WTC11 (cell line): ENCODE measurements around the gene SHANK1. TPM values are rescaled to one million over a fixed set of nuclear protein-coding genes. Genes with fewer than 3 reads are reported as not detected.

Source experiments
- ATAC-seq: fragments of 200-7000 bp; cut with Tn5 transposase; 2 replicates; pipeline ENCODE4 v1.10.0; 2021; ENCODE audit warnings: mild to moderate bottlenecking, moderate library complexity
- CTCF ChIA-PET: fragments of 300-600 bp; sonication (Branson Sonifier 250); formaldehyde crosslinking; loops from one replicate; lab custom pipeline; 2021; ENCODE audit warnings: antibody characterized with exemption; lab: Charles Lee
- POLR2A ChIA-PET: fragments of 350-600 bp; sonication (Branson Sonifier 250); formaldehyde crosslinking; loops from one replicate; lab custom pipeline; 2021; ENCODE audit warnings: antibody characterized with exemption; lab: Charles Lee
- DNase-seq: peaks from one replicate; pipeline ENCODE4 v3.0.0; 2021; ENCODE audit warnings: low spot score
- H3K27ac Mint-ChIP-seq: 2 replicates; pipeline ENCODE4 v1.8.0; 2021; ENCODE audit warnings: mixed read lengths
- H3K27me3 Mint-ChIP-seq: 2 replicates; pipeline ENCODE4 v1.8.0; 2021; ENCODE audit warnings: low read depth, mild to moderate bottlenecking, moderate library complexity, mixed read lengths
- H3K36me3 Mint-ChIP-seq: 2 replicates; pipeline ENCODE4 v1.8.0; 2021; ENCODE audit warnings: mixed read lengths
- H3K4me1 Mint-ChIP-seq: 2 replicates; pipeline ENCODE4 v1.8.0; 2022; ENCODE audit warnings: mixed read lengths
- H3K4me3 Mint-ChIP-seq: 2 replicates; pipeline ENCODE4 v1.8.0; 2021; ENCODE audit warnings: mild to moderate bottlenecking, moderate library complexity, mixed read lengths
- H3K9me3 Mint-ChIP-seq: 2 replicates; pipeline ENCODE4 v1.8.0; 2021; ENCODE audit warnings: mixed read lengths
- AR ChIP-seq: fragments of 250-450 bp; sonication (Bioruptor Pico); IDR thresholded peaks from 2 replicates; pipeline ENCODE4 v1.9.0; 2021; ENCODE audit warnings: mild to moderate bottlenecking
- ATF3 ChIP-seq: sonication (generic); formaldehyde crosslinking; conservative IDR thresholded peaks from 2 replicates; pipeline ENCODE4 v1.8.1; 2022; ENCODE audit warnings: mild to moderate bottlenecking, missing genetic modification reagents
- CREB1 ChIP-seq: sonication (generic); formaldehyde crosslinking; IDR thresholded peaks from 2 replicates; pipeline ENCODE4 v1.8.0; 2023; ENCODE audit warnings: mild to moderate bottlenecking, missing genetic modification reagents
- FOXP4 ChIP-seq: sonication (generic); formaldehyde crosslinking; IDR thresholded peaks from 2 replicates; pipeline ENCODE4 v1.8.0; 2022; ENCODE audit warnings: mild to moderate bottlenecking, missing genetic modification reagents
- GTF2I ChIP-seq: fragments of 250-450 bp; sonication (Bioruptor Pico); conservative IDR thresholded peaks from 2 replicates; pipeline ENCODE4 v1.4.0; 2021; ENCODE audit warnings: mild to moderate bottlenecking
- MAX ChIP-seq: sonication (generic); formaldehyde crosslinking; IDR thresholded peaks from 2 replicates; pipeline ENCODE4 v1.8.0; 2022; ENCODE audit warnings: mild to moderate bottlenecking, missing genetic modification reagents
- MXD4 ChIP-seq: fragments of 250-450 bp; sonication (Bioruptor Pico); IDR thresholded peaks from 2 replicates; pipeline ENCODE4 v1.8.0; 2021; ENCODE audit warnings: mild to moderate bottlenecking, moderate library complexity, borderline replicate concordance
- SMAD3 ChIP-seq: sonication (generic); formaldehyde crosslinking; IDR thresholded peaks from 2 replicates; pipeline ENCODE4 v1.8.0; 2022; ENCODE audit warnings: missing genetic modification reagents, mild to moderate bottlenecking, borderline replicate concordance
- TP53 ChIP-seq: sonication (generic); formaldehyde crosslinking; IDR thresholded peaks from 2 replicates; pipeline ENCODE4 v1.8.1; 2023; ENCODE audit warnings: mild to moderate bottlenecking, missing genetic modification reagents
- USF1 ChIP-seq: sonication (generic); formaldehyde crosslinking; IDR thresholded peaks from 2 replicates; pipeline ENCODE4 v1.8.0; 2022; ENCODE audit warnings: mild to moderate bottlenecking, missing genetic modification reagents
- USF2 ChIP-seq: sonication (generic); formaldehyde crosslinking; IDR thresholded peaks from 2 replicates; pipeline ENCODE4 v1.8.1; 2023; ENCODE audit warnings: mild to moderate bottlenecking, missing genetic modification reagents, moderate library complexity
- ZNF317 ChIP-seq: sonication (generic); formaldehyde crosslinking; IDR thresholded peaks from 2 replicates; pipeline ENCODE4 v1.8.1; 2023; ENCODE audit warnings: low read depth, mild to moderate bottlenecking, moderate library complexity, missing genetic modification reagents, borderline replicate concordance
- total RNA-seq: library from RNA; stranded (reverse); gene quantifications from 3 replicates; pipeline ENCODE4 v1.2.3, GENCODE V29; 2021

Gene SHANK1
- total RNA-seq, 1 experiment from 2014 or later = 8.7 TPM

GRCh38 chr19:50678323-50678722, 41.3 kb downstream of the SHANK1 start:
- H3K36me3 Mint-ChIP-seq = peaks cover 3% of the 10 kb centered on the region; the same call in 1 of the 2 replicates
- ATAC-seq (no peak), DNase-seq (no peak)
- H3K27me3 Mint-ChIP-seq = peaks cover 84% of the 10 kb centered on the region
- peaks cover 24% of the 10 kb centered on the region for H3K4me1 Mint-ChIP-seq
- no peak for TF ChIP-seq ZNF317 (CRISPR knock-in tag)
- peak; percentile 62 for TF ChIP-seq USF2 (CRISPR knock-in tag)
- ChIA-PET CTCF (interaction anchor here (1.7 kb wide), 1 partner anchor 46 kb away, joined by 7 read pairs; no protein-coding TSS in a partner anchor), POLR2A (no interaction called here)
- H3K4me3 Mint-ChIP-seq = no peak overlapping the region; the same call in 1 of the 2 replicates
- H3K9me3 Mint-ChIP-seq = 0 out of 2 replicates have a peak, but pooled peaks cover 4% of the 10 kb centered on the region
- H3K27ac Mint-ChIP-seq = no peak overlapping the region

GRCh38 chr19:50677636-50678035, 42.0 kb downstream of the SHANK1 start:
- Mint-ChIP-seq H3K9me3 (0 out of 2 replicates have a peak, but pooled peaks cover 4% of the 10 kb centered on the region), H3K27ac (no peak overlapping the region), H3K27me3 (peaks cover 84% of the 10 kb centered on the region), H3K4me1 (peaks cover 31% of the 10 kb centered on the region), H3K36me3 (peaks cover 3% of the 10 kb centered on the region; the same call in 1 of the 2 replicates), H3K4me3 (peak overlapping the region; percentile 2; the same call in 1 of the 2 replicates)
- DNase-seq (no peak), ATAC-seq (peak; percentile 13; the same call in 1 of the 2 replicates)
- POLR2A ChIA-PET = no interaction called here
- TF ChIP-seq ATF3 (CRISPR knock-in tag) = no peak
- no peak for TF ChIP-seq ZNF317 (CRISPR knock-in tag)
- no peak for TF ChIP-seq GTF2I (CRISPR knock-in tag)
- no peak for TF ChIP-seq CREB1 (CRISPR knock-in tag)
- TF ChIP-seq USF2 (CRISPR knock-in tag) = no peak
- TF ChIP-seq FOXP4 = no peak
- TF ChIP-seq TP53 (CRISPR knock-in tag) = no peak
- peak; percentile 48; the same call in 1 of the 2 replicates for TF ChIP-seq MAX
- CTCF ChIA-PET = interaction anchor here (1.7 kb wide), 1 partner anchor 47 kb away, joined by 7 read pairs; no protein-coding TSS in a partner anchor

GRCh38 chr19:50676625-50677197, 42.9 kb downstream of the SHANK1 start:
- Mint-ChIP-seq H3K27ac (no peak overlapping the region), H3K36me3 (peaks cover 3% of the 10 kb centered on the region; the same call in 1 of the 2 replicates), H3K4me1 (peaks cover 31% of the 10 kb centered on the region)
- no peak for DNase-seq
- TF ChIP-seq GTF2I (CRISPR knock-in tag) (peak; percentile 91), USF2 (CRISPR knock-in tag) (peak; percentile 76), USF1 (CRISPR knock-in tag) (0 out of 2 replicates have a peak, but pooled peaks have one; percentile 58), MXD4 (no peak), AR (no peak), SMAD3 (CRISPR knock-in tag) (no peak)
- TF ChIP-seq, all 79 proteins: peak for 3
- ATAC-seq = no peak
- POLR2A ChIA-PET = interaction anchor here (0.8 kb wide), 1 partner anchor 16 kb away, joined by 3 read pairs; no protein-coding TSS in a partner anchor
- CTCF ChIA-PET = interaction anchor here (1.7 kb wide), 1 partner anchor 48 kb away, joined by 7 read pairs; no protein-coding TSS in a partner anchor
- no peak overlapping the region for H3K4me3 Mint-ChIP-seq
- H3K27me3 Mint-ChIP-seq = peaks cover 84% of the 10 kb centered on the region
- H3K9me3 Mint-ChIP-seq = 0 out of 2 replicates have a peak, but pooled peaks cover 4% of the 10 kb centered on the region
